Measurements from ENCODE around the gene LAMA2. TPM values are rescaled to one million over a fixed set of nuclear protein-coding genes. Genes with fewer than 3 reads are reported as not detected.

The LAMA2 gene
- total and polyA plus RNA-seq, 2 donors from 2014 or later, result 2.2 to 20.8 TPM

DNA sequence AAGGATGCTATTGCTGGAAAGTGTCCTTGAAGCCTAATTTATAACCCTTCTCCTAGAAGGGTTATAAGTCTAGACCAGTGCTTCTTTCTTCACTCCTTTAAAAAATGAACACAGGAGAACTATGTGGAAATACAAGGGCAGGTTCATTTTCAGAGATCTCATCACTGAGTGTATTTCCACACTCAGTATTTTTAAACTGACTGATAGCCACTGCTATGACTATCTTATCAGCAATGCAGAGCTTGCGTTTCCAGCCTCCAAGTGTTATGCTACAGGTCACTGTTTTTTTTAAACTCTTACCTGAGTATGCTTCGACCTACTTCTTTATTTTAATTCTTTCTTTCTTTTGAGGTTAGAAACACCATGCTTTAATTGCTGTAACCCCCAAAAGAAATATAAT lies 508.0 kb downstream of the LAMA2 start:
- intact Hi-C loops (cut with DNase I), result no loop called here
- Histone ChIP-seq H3K27me3 (ENCODE audit: control insufficient read depth, insufficient read depth, low read length) (no peaks in the 10 kb centered on the region), H3K27ac (ENCODE audit: low read depth in 2 of 2, low read length in 2 of 2) (no peak overlapping the region), H3K9ac (ENCODE audit: low read length in 3 of 3) (no peak overlapping the region), H3K4me3 (ENCODE audit: low read length in 3 of 3) (no peak overlapping the region), H3K4me1 (ENCODE audit: control insufficient read depth in 2 of 3, insufficient read depth in 2 of 3, low read depth in 1 of 3, low read length in 3 of 3) (no peaks in the 10 kb centered on the region), H3K9me3 (ENCODE audit: control insufficient read depth in 2 of 3, insufficient read depth in 1 of 3, low read length in 3 of 3) (no peaks in the 10 kb centered on the region), H3K36me3 (ENCODE audit: control insufficient read depth in 2 of 3, insufficient read depth in 3 of 3, low read length in 3 of 3) (no peaks in the 10 kb centered on the region)
- FAIRE-seq (no peak), DNase-seq (no peak)
- no peak for TF ChIP-seq CTCF (IDR thresholded peaks at IDR 0.05; ENCODE audit: borderline replicate concordance, extremely low read depth, insufficient read depth)

GRCh38 chr6:129393654-129394053 lies 510.7 kb downstream of the LAMA2 start:
- intact Hi-C loops (cut with DNase I), result no loop called here
- H3K36me3 ChIP-seq (ENCODE audit: control insufficient read depth in 2 of 3, insufficient read depth in 3 of 3, low read length in 3 of 3), result no peaks in the 10 kb centered on the region
- no peak for TF ChIP-seq CTCF (IDR thresholded peaks at IDR 0.05; ENCODE audit: borderline replicate concordance, extremely low read depth, insufficient read depth)
- no peak for DNase-seq
- H3K4me1 ChIP-seq (ENCODE audit: control insufficient read depth in 2 of 3, insufficient read depth in 2 of 3, low read depth in 1 of 3, low read length in 3 of 3), result no peaks in the 10 kb centered on the region
- H3K4me3 ChIP-seq (ENCODE audit: low read length in 3 of 3), result no peak overlapping the region
- no peak for FAIRE-seq
- H3K27ac ChIP-seq (ENCODE audit: low read depth in 2 of 2, low read length in 2 of 2), result no peak overlapping the region
- H3K27me3 ChIP-seq (ENCODE audit: control insufficient read depth, insufficient read depth, low read length), result no peaks in the 10 kb centered on the region
- no peaks in the 10 kb centered on the region for H3K9me3 ChIP-seq (ENCODE audit: control insufficient read depth in 2 of 3, insufficient read depth in 1 of 3, low read length in 3 of 3)
- no peak overlapping the region for H3K9ac ChIP-seq (ENCODE audit: low read length in 3 of 3)

- H3K27ac ChIP-seq (ENCODE audit: low read depth in 2 of 2, low read length in 2 of 2), result no peak overlapping the region
- no peak overlapping the region for H3K9ac ChIP-seq (ENCODE audit: low read length in 3 of 3)
- no peaks in the 10 kb centered on the region for H3K36me3 ChIP-seq (ENCODE audit: control insufficient read depth in 2 of 3, insufficient read depth in 3 of 3, low read length in 3 of 3)
- no peaks in the 10 kb centered on the region for H3K27me3 ChIP-seq (ENCODE audit: control insufficient read depth, insufficient read depth, low read length)
- TF ChIP-seq CTCF (IDR thresholded peaks at IDR 0.05; ENCODE audit: borderline replicate concordance, extremely low read depth, insufficient read depth), result no peak
- no peak for DNase-seq
- H3K9me3 ChIP-seq (ENCODE audit: control insufficient read depth in 2 of 3, insufficient read depth in 1 of 3, low read length in 3 of 3), result no peaks in the 10 kb centered on the region
- H3K4me3 ChIP-seq (ENCODE audit: low read length in 3 of 3), result no peak overlapping the region
- FAIRE-seq, result no peak
- H3K4me1 ChIP-seq (ENCODE audit: control insufficient read depth in 2 of 3, insufficient read depth in 2 of 3, low read depth in 1 of 3, low read length in 3 of 3), result no peaks in the 10 kb centered on the region
- intact Hi-C loops (cut with DNase I), result no loop called here
Measured at GRCh38 chr6:129398764-129399163, 515.8 kb downstream of the LAMA2 start.

DNA sequence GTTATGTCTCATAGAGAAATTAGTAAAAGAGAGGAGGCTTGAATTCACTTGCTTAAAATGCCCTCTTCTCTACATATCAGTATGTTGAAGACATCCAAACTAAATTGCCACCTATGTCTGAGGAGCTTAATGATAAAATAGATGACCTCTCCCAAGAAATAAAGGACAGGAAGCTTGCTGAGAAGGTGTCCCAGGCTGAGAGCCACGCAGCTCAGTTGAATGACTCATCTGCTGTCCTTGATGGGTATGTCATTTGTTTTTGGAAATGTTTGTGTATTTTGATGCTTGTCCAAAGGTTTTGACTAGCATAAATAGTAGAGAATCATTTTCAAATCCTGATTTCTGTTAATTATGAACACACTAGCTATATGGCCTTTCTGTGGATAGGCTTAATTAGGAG lies 519.3 kb downstream of the LAMA2 start:
- intact Hi-C loops (cut with DNase I), result no loop called here
- Histone ChIP-seq H3K9me3 (ENCODE audit: control insufficient read depth in 2 of 3, insufficient read depth in 1 of 3, low read length in 3 of 3) (no peaks in the 10 kb centered on the region), H3K27ac (ENCODE audit: low read depth in 2 of 2, low read length in 2 of 2) (no peak overlapping the region), H3K9ac (ENCODE audit: low read length in 3 of 3) (no peak overlapping the region), H3K4me3 (ENCODE audit: low read length in 3 of 3) (no peak overlapping the region), H3K4me1 (ENCODE audit: control insufficient read depth in 2 of 3, insufficient read depth in 2 of 3, low read depth in 1 of 3, low read length in 3 of 3) (no peaks in the 10 kb centered on the region), H3K27me3 (ENCODE audit: control insufficient read depth, insufficient read depth, low read length) (no peaks in the 10 kb centered on the region), H3K36me3 (ENCODE audit: control insufficient read depth in 2 of 3, insufficient read depth in 3 of 3, low read length in 3 of 3) (no peaks in the 10 kb centered on the region)
- no peak for FAIRE-seq
- TF ChIP-seq CTCF (IDR thresholded peaks at IDR 0.05; ENCODE audit: borderline replicate concordance, extremely low read depth, insufficient read depth), result no peak
- no peak for DNase-seq

All from kidney (tissue), 14 donors.